Stimulated activated CD4-positive, alpha-beta T cell treated with anti-CD3 and anti-CD28 coated beads, Interleukin-1b, Interleukin-23, amount 100 ng/mL, for 24 hours (primary cell): Measurements from ENCODE around the gene TMEM117.

Source experiments
- DNase-seq, 4 experiments: peaks; one replicate each; pipeline ENCODE4 v3.0.0-alpha.2; 2020; ENCODE audit warnings: low read depth in 4 of 4, low spot score in 1 of 4

TMEM117 gene

GRCh38 chr12:43835656-43836474, at the start of gene TMEM117:
TSS of gene TMEM117 (plus strand) at chr12:43836081.
- peak; percentile 15 to 40 (median 25) for DNase-seq

- no peak for DNase-seq
These were observed 48.8 kb upstream of the TMEM117 start for GRCh38 chr12:43786899-43787693.

- no peak for DNase-seq
These were observed 45.9 kb upstream of the TMEM117 start for GRCh38 chr12:43789941-43790340.

GRCh38 chr12:43795716-43796280, 40.1 kb upstream of the TMEM117 start:
- no peak for DNase-seq

GRCh38 chr12:43797561-43798217, 38.2 kb upstream of the TMEM117 start:
- no peak for DNase-seq

GRCh38 chr12:43805149-43805859, 30.6 kb upstream of the TMEM117 start:
- DNase-seq: no peak

- DNase-seq: peak; percentile 65 to 83 (median 74)
These were observed 29.8 kb upstream of the TMEM117 start, which contains the start of gene TWF1 for GRCh38 chr12:43805860-43806736. TSS of gene TWF1 (minus strand) at chr12:43806317. CDS start at chr12:43806245, 72 bp downstream.

GRCh38 chr12:43806737-43807072, 29.2 kb upstream of the TMEM117 start:
- DNase-seq: no peak

- DNase-seq: no peak
These were observed 28.5 kb upstream of the TMEM117 start for GRCh38 chr12:43807386-43807785.

- no peak for DNase-seq
These were observed 23.8 kb upstream of the TMEM117 start for GRCh38 chr12:43812057-43812456.

- DNase-seq: no peak
These were observed 23.0 kb upstream of the TMEM117 start for GRCh38 chr12:43812926-43813325.

- DNase-seq: no peak
These were observed 20.5 kb upstream of the TMEM117 start for GRCh38 chr12:43815416-43815815.

GRCh38 chr12:43816168-43816567, 19.7 kb upstream of the TMEM117 start:
- DNase-seq: no peak

- DNase-seq: no peak
These were observed 11.6 kb upstream of the TMEM117 start for GRCh38 chr12:43824207-43824775.

- DNase-seq: no peak
These were observed 9.2 kb upstream of the TMEM117 start for GRCh38 chr12:43826681-43827080.

GRCh38 chr12:43827093-43827492, 8.8 kb upstream of the TMEM117 start:
- DNase-seq: no peak

- no peak for DNase-seq
These were observed 3.3 kb upstream of the TMEM117 start for GRCh38 chr12:43832463-43833168.

GRCh38 chr12:43835264-43835655, 621 bp upstream of the TMEM117 start:
- peak in 1 of 4 experiments; percentile 1 for DNase-seq

GRCh38 chr12:43836475-43836989, 651 bp downstream of the TMEM117 start:
- DNase-seq: no peak
